Gastrocnemius medialis (tissue), 4 donors: ENCODE data around the gene AFG3L2. TPM values are rescaled to one million over a fixed set of nuclear protein-coding genes. Genes with fewer than 3 reads are reported as not detected.
A peak's percentile ranks its signal among the peaks of the same experiment; 100 is the strongest.

ENCODE experiments used
- ATAC-seq, 2 donors: fragments of 150-250 bp; one replicate each; pipeline ENCODE4 v1.9.1; 2016
- DNase-seq, 2 donors: peaks; one replicate each; pipeline ENCODE4 v3.0.0-alpha.2; 2019
- H3K27ac ChIP-seq, 4 donors: fragments of 200-600 bp; sonication (generic); 1 replicate in 1 of 4; 2 replicates in 3 of 4; pipeline ENCODE4 v1.5.1; 2016 to 2018; ENCODE audit warnings: mild to moderate bottlenecking in 2 of 4, moderate library complexity in 1 of 4
- H3K27me3 ChIP-seq, 3 donors: fragments of 200-600 bp; sonication (generic) in 2 of 3; 1 replicate in 1 of 3; 2 replicates in 2 of 3; pipeline versions ENCODE4 v1.5.1 to v1.6.0; 2016 to 2019; ENCODE audit warnings: mild to moderate bottlenecking in 1 of 3, moderate library complexity in 1 of 3
- H3K36me3 ChIP-seq, 2 donors: fragments of 200-600 bp; sonication (generic) in 1 of 2; one replicate each; pipeline ENCODE4 v1.5.1; 2017 to 2018
- H3K4me1 ChIP-seq, 2 donors: fragments of 200-600 bp; sonication (generic) in 1 of 2; one replicate each; pipeline ENCODE4 v1.5.1; 2016 to 2017; ENCODE audit warnings: mild to moderate bottlenecking in 2 of 2
- H3K4me3 ChIP-seq, 4 donors: fragments of 200-600 bp; sonication (generic) in 3 of 4; 1 replicate in 1 of 4; 2 replicates in 3 of 4; pipeline ENCODE4 v1.5.1; 2016 to 2019; ENCODE audit warnings: mild to moderate bottlenecking in 2 of 4
- H3K9me3 ChIP-seq, 3 donors: fragments of 200-600 bp; sonication (generic) in 2 of 3; 1 replicate in 1 of 3; 2 replicates in 2 of 3; pipeline ENCODE4 v1.5.1; 2016 to 2019
- CTCF ChIP-seq, 5 experiments: fragments of 450-650 bp in 3 of 5; fragments of 200-600 bp in 2 of 5; sonication (generic) in 2 of 5; IDR thresholded peaks in 4 of 5; conservative IDR thresholded peaks in 1 of 5; 1 replicate in 4 of 5; 2 replicates in 1 of 5; pipeline ENCODE4 v1.5.1; 2016 to 2019; ENCODE audit warnings: antibody characterized with exemption in 5 of 5, mild to moderate bottlenecking in 3 of 5, moderate library complexity in 3 of 5
- POLR2A ChIP-seq, 2 donors: fragments of 450-650 bp; IDR thresholded peaks; one replicate each; pipeline ENCODE4 v1.6.1; 2017; ENCODE audit warnings: antibody characterized with exemption in 2 of 2, mild to moderate bottlenecking in 2 of 2, moderate library complexity in 2 of 2
- in situ Hi-C, 4 donors: fragments of 200-750 bp; cut with MboI; loops; one replicate each; pipeline versions ENCODE4 v1.15.0 to v1.8.0; 2017; ENCODE audit warnings: low sequenced_read_pairs in 4 of 4
- intact Hi-C: fragments of 100-400 bp; cut with DNase I; formaldehyde crosslinking; loops from one replicate; pipeline ENCODE4 v1.15.1; 2023; ENCODE audit warnings: low total_unique reads
- total RNA-seq, 4 donors: library from RNA; depleted of rRNA; stranded (reverse); fragments of >200 nt; gene quantifications; one replicate each; pipeline versions ENCODE4 v1.1.0 to v1.2.3, GENCODE V29; 2016

The AFG3L2 gene
- total RNA-seq, 4 donors from 2014 or later, result 102 to 166 (median 124) TPM

GRCh38 chr18:12306752-12307700 lies 70.0 kb downstream of the AFG3L2 start:
- ATAC-seq, result peak; percentile 39 to 48
- Histone ChIP-seq H3K27ac (peak overlapping the region; percentile 72 to 87 (median 79)), H3K9me3 (peaks cover 0 to under 1% (median 0%) of the 10 kb centered on the region in 3 donors), H3K4me3 (peak overlapping the region; percentile 44 to 66 (median 53)), H3K4me1 (peaks cover 6 to 18% of the 10 kb centered on the region in 2 donors), H3K36me3 (peaks cover 0 to 8% of the 10 kb centered on the region in 2 donors), H3K27me3 (peaks cover 20 to 31% (median 22%) of the 10 kb centered on the region in 3 donors)
- peak in 1 of 2 donors; percentile 17 for DNase-seq
- TF ChIP-seq POLR2A (IDR thresholded peaks at IDR 0.05) (no peak), CTCF (IDR thresholded peaks at IDR 0.05 in 4 of 5, conservative IDR thresholded peaks at IDR 0.05 in 1 of 5) (no peak)
- intact Hi-C loops, result loop anchor here (5.0 kb wide), 1 partner anchor 35 kb away; no protein-coding TSS in a partner anchor
- in situ Hi-C loops, result no loop called here

- DNase-seq, result no peak
- Histone ChIP-seq H3K9me3 (no peaks in the 10 kb centered on the region), H3K4me1 (peaks cover 6 to 18% of the 10 kb centered on the region in 2 donors), H3K36me3 (no peaks in the 10 kb centered on the region), H3K4me3 (no peak overlapping the region), H3K27me3 (peaks cover 20 to 31% (median 22%) of the 10 kb centered on the region in 3 donors), H3K27ac (no peak overlapping the region)
- intact Hi-C loops (loop anchor here (5.0 kb wide), 1 partner anchor 34 kb away; no protein-coding TSS in a partner anchor), in situ Hi-C loops (no loop called here)
- no peak for TF ChIP-seq POLR2A (IDR thresholded peaks at IDR 0.05)
- TF ChIP-seq CTCF (IDR thresholded peaks at IDR 0.05 in 4 of 5, conservative IDR thresholded peaks at IDR 0.05 in 1 of 5), result no peak
- no peak for ATAC-seq
These were observed 70.9 kb downstream of the AFG3L2 start for GRCh38 chr18:12305930-12306629.

GRCh38 chr18:12305211-12305610 lies 71.8 kb downstream of the AFG3L2 start:
- in situ Hi-C loops, result no loop called here
- no peaks in the 10 kb centered on the region for H3K9me3 ChIP-seq
- H3K36me3 ChIP-seq, result no peaks in the 10 kb centered on the region
- no peak overlapping the region for H3K4me3 ChIP-seq
- ATAC-seq, result no peak
- peaks cover 6 to 18% of the 10 kb centered on the region in 2 donors for H3K4me1 ChIP-seq
- H3K27me3 ChIP-seq, result peaks cover 20 to 31% (median 22%) of the 10 kb centered on the region in 3 donors
- intact Hi-C loops, result loop anchor here (5.0 kb wide), 1 partner anchor 33 kb away; no protein-coding TSS in a partner anchor
- no peak overlapping the region for H3K27ac ChIP-seq
- DNase-seq, result no peak
- no peak for TF ChIP-seq CTCF (IDR thresholded peaks at IDR 0.05 in 4 of 5, conservative IDR thresholded peaks at IDR 0.05 in 1 of 5)
- TF ChIP-seq POLR2A (IDR thresholded peaks at IDR 0.05), result no peak

GRCh38 chr18:12304351-12305210 lies 72.4 kb downstream of the AFG3L2 start:
- H3K27ac ChIP-seq, result no peak overlapping the region
- intact Hi-C loops, result loop anchor here (5.0 kb wide), 1 partner anchor 32 kb away; no protein-coding TSS in a partner anchor

More at GRCh38 chr18:12304351-12305210, 72.4 kb downstream of the AFG3L2 start:
- Histone ChIP-seq H3K4me1 (peaks cover 4 to 13% of the 10 kb centered on the region in 2 donors), H3K27me3 (peaks cover 20 to 30% (median 20%) of the 10 kb centered on the region in 3 donors), H3K4me3 (no peak overlapping the region), H3K36me3 (no peaks in the 10 kb centered on the region), H3K9me3 (no peaks in the 10 kb centered on the region)
- no peak for ATAC-seq
- in situ Hi-C loops, result no loop called here
- TF ChIP-seq CTCF (IDR thresholded peaks at IDR 0.05 in 4 of 5, conservative IDR thresholded peaks at IDR 0.05 in 1 of 5) (no peak), POLR2A (IDR thresholded peaks at IDR 0.05) (no peak)
- DNase-seq, result no peak
